WTC11 (cell line): ENCODE results near the gene COL4A2. TPM values are rescaled to one million over a fixed set of nuclear protein-coding genes. Genes with fewer than 3 reads are reported as not detected.

Source experiments
- ATAC-seq: fragments of 200-7000 bp; cut with Tn5 transposase; 2 replicates; pipeline ENCODE4 v1.10.0; 2021; ENCODE audit warnings: mild to moderate bottlenecking, moderate library complexity
- CTCF ChIA-PET: fragments of 300-600 bp; sonication (Branson Sonifier 250); formaldehyde crosslinking; loops from one replicate; lab custom pipeline; 2021; ENCODE audit warnings: antibody characterized with exemption; lab: Charles Lee
- POLR2A ChIA-PET: fragments of 350-600 bp; sonication (Branson Sonifier 250); formaldehyde crosslinking; loops from one replicate; lab custom pipeline; 2021; ENCODE audit warnings: antibody characterized with exemption; lab: Charles Lee
- DNase-seq: peaks from one replicate; pipeline ENCODE4 v3.0.0; 2021; ENCODE audit warnings: low spot score
- H3K27ac Mint-ChIP-seq: 2 replicates; pipeline ENCODE4 v1.8.0; 2021; ENCODE audit warnings: mixed read lengths
- H3K27me3 Mint-ChIP-seq: 2 replicates; pipeline ENCODE4 v1.8.0; 2021; ENCODE audit warnings: low read depth, mild to moderate bottlenecking, moderate library complexity, mixed read lengths
- H3K36me3 Mint-ChIP-seq: 2 replicates; pipeline ENCODE4 v1.8.0; 2021; ENCODE audit warnings: mixed read lengths
- H3K4me1 Mint-ChIP-seq: 2 replicates; pipeline ENCODE4 v1.8.0; 2022; ENCODE audit warnings: mixed read lengths
- H3K4me3 Mint-ChIP-seq: 2 replicates; pipeline ENCODE4 v1.8.0; 2021; ENCODE audit warnings: mild to moderate bottlenecking, moderate library complexity, mixed read lengths
- H3K9me3 Mint-ChIP-seq: 2 replicates; pipeline ENCODE4 v1.8.0; 2021; ENCODE audit warnings: mixed read lengths
- AFF4 ChIP-seq: sonication (generic); formaldehyde crosslinking; IDR thresholded peaks from 2 replicates; pipeline ENCODE4 v1.8.1; 2023; ENCODE audit warnings: mild to moderate bottlenecking, missing genetic modification reagents, borderline replicate concordance
- E2F1 ChIP-seq: sonication (generic); formaldehyde crosslinking; IDR thresholded peaks from 2 replicates; pipeline ENCODE4 v1.8.0; 2022; ENCODE audit warnings: mild to moderate bottlenecking, missing genetic modification reagents
- ETV6 ChIP-seq: sonication (generic); formaldehyde crosslinking; IDR thresholded peaks from 2 replicates; pipeline ENCODE4 v1.8.1; 2022; ENCODE audit warnings: mild to moderate bottlenecking, missing genetic modification reagents
- JUN ChIP-seq: sonication (generic); formaldehyde crosslinking; IDR thresholded peaks from 2 replicates; pipeline ENCODE4 v1.8.0; 2023; ENCODE audit warnings: mild to moderate bottlenecking, missing genetic modification reagents
- MXD4 ChIP-seq: fragments of 250-450 bp; sonication (Bioruptor Pico); IDR thresholded peaks from 2 replicates; pipeline ENCODE4 v1.8.0; 2021; ENCODE audit warnings: mild to moderate bottlenecking, moderate library complexity, borderline replicate concordance
- MYBL2 ChIP-seq: sonication (generic); formaldehyde crosslinking; IDR thresholded peaks from 2 replicates; pipeline ENCODE4 v1.8.1; 2023; ENCODE audit warnings: mild to moderate bottlenecking, moderate library complexity, missing genetic modification reagents
- SMAD4 ChIP-seq: sonication (generic); formaldehyde crosslinking; IDR thresholded peaks from 2 replicates; pipeline ENCODE4 v1.8.0; 2022; ENCODE audit warnings: mild to moderate bottlenecking, missing genetic modification reagents
- USF1 ChIP-seq: sonication (generic); formaldehyde crosslinking; IDR thresholded peaks from 2 replicates; pipeline ENCODE4 v1.8.0; 2022; ENCODE audit warnings: mild to moderate bottlenecking, missing genetic modification reagents
- ZNF121 ChIP-seq: sonication (generic); formaldehyde crosslinking; IDR thresholded peaks from 2 replicates; pipeline ENCODE4 v1.8.0; 2023; ENCODE audit warnings: missing genetic modification reagents
- ZNF232 ChIP-seq: sonication (generic); formaldehyde crosslinking; IDR thresholded peaks from 2 replicates; pipeline ENCODE4 v1.8.0; 2022; ENCODE audit warnings: mild to moderate bottlenecking, missing genetic modification reagents
- ZNF263 ChIP-seq: sonication (generic); formaldehyde crosslinking; IDR thresholded peaks from 2 replicates; pipeline ENCODE4 v1.8.1; 2022; ENCODE audit warnings: low read depth, mild to moderate bottlenecking, moderate library complexity, missing genetic modification reagents
- ZNF396 ChIP-seq: fragments of 250-450 bp; sonication (Bioruptor Pico); IDR thresholded peaks from 2 replicates; pipeline ENCODE4 v1.8.0; 2021; ENCODE audit warnings: mild to moderate bottlenecking, moderate library complexity, borderline replicate concordance
- ZNF416 ChIP-seq: fragments of 250-450 bp; sonication (Bioruptor Pico); IDR thresholded peaks from 2 replicates; pipeline ENCODE4 v1.9.0; 2021; ENCODE audit warnings: mild to moderate bottlenecking, inconsistent platforms
- ZNF425 ChIP-seq: fragments of 250-450 bp; sonication (Bioruptor Pico); conservative IDR thresholded peaks from 2 replicates; pipeline ENCODE4 v1.9.0; 2021; ENCODE audit warnings: mild to moderate bottlenecking
- ZNF671 ChIP-seq: fragments of 250-450 bp; sonication (Bioruptor Pico); IDR thresholded peaks from 2 replicates; pipeline ENCODE4 v1.8.0; 2021; ENCODE audit warnings: mild to moderate bottlenecking
- total RNA-seq: library from RNA; stranded (reverse); gene quantifications from 3 replicates; pipeline ENCODE4 v1.2.3, GENCODE V29; 2021
- TF ChIP-seq, protein P1 (sequence below): sonication (generic); formaldehyde crosslinking; IDR thresholded peaks from 2 replicates; pipeline ENCODE4 v1.8.1; 2023; ENCODE audit warnings: mild to moderate bottlenecking, missing genetic modification reagents
- TF ChIP-seq, protein P2 (sequence below): fragments of 250-450 bp; sonication (Bioruptor Pico); IDR thresholded peaks from 2 replicates; pipeline ENCODE4 v1.9.0; 2021; ENCODE audit warnings: mild to moderate bottlenecking, borderline replicate concordance
- TF ChIP-seq, protein P3 (sequence below): sonication (generic); formaldehyde crosslinking; IDR thresholded peaks from 2 replicates; pipeline ENCODE4 v1.8.1; 2022; ENCODE audit warnings: mild to moderate bottlenecking, moderate library complexity, missing genetic modification reagents

COL4A2 gene
- total RNA-seq, 1 experiment from 2014 or later: 109 TPM

- TF ChIP-seq AFF4: no peak
- TF ChIP-seq, protein P1, sequence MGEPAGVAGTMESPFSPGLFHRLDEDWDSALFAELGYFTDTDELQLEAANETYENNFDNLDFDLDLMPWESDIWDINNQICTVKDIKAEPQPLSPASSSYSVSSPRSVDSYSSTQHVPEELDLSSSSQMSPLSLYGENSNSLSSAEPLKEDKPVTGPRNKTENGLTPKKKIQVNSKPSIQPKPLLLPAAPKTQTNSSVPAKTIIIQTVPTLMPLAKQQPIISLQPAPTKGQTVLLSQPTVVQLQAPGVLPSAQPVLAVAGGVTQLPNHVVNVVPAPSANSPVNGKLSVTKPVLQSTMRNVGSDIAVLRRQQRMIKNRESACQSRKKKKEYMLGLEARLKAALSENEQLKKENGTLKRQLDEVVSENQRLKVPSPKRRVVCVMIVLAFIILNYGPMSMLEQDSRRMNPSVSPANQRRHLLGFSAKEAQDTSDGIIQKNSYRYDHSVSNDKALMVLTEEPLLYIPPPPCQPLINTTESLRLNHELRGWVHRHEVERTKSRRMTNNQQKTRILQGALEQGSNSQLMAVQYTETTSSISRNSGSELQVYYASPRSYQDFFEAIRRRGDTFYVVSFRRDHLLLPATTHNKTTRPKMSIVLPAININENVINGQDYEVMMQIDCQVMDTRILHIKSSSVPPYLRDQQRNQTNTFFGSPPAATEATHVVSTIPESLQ (CRISPR knock-in tag): no peak
- no peak for TF ChIP-seq ZNF396 (CRISPR knock-in tag)
- TF ChIP-seq ZNF121 (CRISPR knock-in tag): no peak
- no peak for TF ChIP-seq USF1 (CRISPR knock-in tag)
- no peak for TF ChIP-seq MYBL2
- TF ChIP-seq, protein P2, sequence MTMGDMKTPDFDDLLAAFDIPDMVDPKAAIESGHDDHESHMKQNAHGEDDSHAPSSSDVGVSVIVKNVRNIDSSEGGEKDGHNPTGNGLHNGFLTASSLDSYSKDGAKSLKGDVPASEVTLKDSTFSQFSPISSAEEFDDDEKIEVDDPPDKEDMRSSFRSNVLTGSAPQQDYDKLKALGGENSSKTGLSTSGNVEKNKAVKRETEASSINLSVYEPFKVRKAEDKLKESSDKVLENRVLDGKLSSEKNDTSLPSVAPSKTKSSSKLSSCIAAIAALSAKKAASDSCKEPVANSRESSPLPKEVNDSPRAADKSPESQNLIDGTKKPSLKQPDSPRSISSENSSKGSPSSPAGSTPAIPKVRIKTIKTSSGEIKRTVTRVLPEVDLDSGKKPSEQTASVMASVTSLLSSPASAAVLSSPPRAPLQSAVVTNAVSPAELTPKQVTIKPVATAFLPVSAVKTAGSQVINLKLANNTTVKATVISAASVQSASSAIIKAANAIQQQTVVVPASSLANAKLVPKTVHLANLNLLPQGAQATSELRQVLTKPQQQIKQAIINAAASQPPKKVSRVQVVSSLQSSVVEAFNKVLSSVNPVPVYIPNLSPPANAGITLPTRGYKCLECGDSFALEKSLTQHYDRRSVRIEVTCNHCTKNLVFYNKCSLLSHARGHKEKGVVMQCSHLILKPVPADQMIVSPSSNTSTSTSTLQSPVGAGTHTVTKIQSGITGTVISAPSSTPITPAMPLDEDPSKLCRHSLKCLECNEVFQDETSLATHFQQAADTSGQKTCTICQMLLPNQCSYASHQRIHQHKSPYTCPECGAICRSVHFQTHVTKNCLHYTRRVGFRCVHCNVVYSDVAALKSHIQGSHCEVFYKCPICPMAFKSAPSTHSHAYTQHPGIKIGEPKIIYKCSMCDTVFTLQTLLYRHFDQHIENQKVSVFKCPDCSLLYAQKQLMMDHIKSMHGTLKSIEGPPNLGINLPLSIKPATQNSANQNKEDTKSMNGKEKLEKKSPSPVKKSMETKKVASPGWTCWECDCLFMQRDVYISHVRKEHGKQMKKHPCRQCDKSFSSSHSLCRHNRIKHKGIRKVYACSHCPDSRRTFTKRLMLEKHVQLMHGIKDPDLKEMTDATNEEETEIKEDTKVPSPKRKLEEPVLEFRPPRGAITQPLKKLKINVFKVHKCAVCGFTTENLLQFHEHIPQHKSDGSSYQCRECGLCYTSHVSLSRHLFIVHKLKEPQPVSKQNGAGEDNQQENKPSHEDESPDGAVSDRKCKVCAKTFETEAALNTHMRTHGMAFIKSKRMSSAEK (CRISPR knock-in tag): no peak
- no peak for TF ChIP-seq E2F1 (CRISPR knock-in tag)
- TF ChIP-seq, protein P3, sequence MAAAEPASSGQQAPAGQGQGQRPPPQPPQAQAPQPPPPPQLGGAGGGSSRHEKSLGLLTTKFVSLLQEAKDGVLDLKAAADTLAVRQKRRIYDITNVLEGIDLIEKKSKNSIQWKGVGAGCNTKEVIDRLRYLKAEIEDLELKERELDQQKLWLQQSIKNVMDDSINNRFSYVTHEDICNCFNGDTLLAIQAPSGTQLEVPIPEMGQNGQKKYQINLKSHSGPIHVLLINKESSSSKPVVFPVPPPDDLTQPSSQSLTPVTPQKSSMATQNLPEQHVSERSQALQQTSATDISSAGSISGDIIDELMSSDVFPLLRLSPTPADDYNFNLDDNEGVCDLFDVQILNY (CRISPR knock-in tag): no peak
- TF ChIP-seq, all 79 proteins: peak for 0
Observed at GRCh38 chr13:110419381-110419791, 112.3 kb downstream of the COL4A2 start (continued).

DNA sequence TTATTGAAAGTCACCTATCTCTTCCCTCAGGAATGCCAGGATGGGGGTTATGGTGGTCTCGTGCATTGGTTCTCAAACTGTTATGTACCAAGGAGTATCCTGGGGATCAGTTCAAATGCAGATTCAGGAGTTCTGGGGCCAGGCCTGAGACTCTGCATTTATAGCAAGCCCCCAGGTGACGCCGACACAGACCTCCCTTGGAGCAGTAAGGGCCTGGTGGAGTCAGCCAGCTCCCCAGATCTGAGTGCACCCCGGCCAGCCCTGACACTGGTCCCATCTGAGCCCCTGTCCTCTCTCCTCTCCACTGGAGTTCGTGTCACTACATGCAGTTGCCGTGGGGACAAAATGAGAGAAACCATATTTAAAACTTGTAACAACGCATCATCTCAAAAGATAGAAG lies 112.9 kb downstream of the COL4A2 start:
- ATAC-seq: no peak
- H3K27ac Mint-ChIP-seq: no peak overlapping the region
- ChIA-PET CTCF (no interaction called here), POLR2A (no interaction called here)
- H3K27me3 Mint-ChIP-seq: no peaks in the 10 kb centered on the region
- H3K36me3 Mint-ChIP-seq: no peaks in the 10 kb centered on the region
- H3K4me1 Mint-ChIP-seq: peaks cover 10% of the 10 kb centered on the region
- H3K4me3 Mint-ChIP-seq: no peak overlapping the region
- no peak for TF ChIP-seq ETV6 (CRISPR knock-in tag)
- TF ChIP-seq ZNF425: no peak
- no peak for TF ChIP-seq ZNF671
- TF ChIP-seq JUN (CRISPR knock-in tag): no peak
- TF ChIP-seq, protein P3 (CRISPR knock-in tag): no peak
- no peak for TF ChIP-seq ZNF232 (CRISPR knock-in tag)
- no peak for TF ChIP-seq ZNF263 (CRISPR knock-in tag)
- TF ChIP-seq MXD4 (CRISPR knock-in tag): no peak
- no peak for TF ChIP-seq SMAD4 (CRISPR knock-in tag)
- TF ChIP-seq ZNF416 (CRISPR knock-in tag): no peak
- TF ChIP-seq, all 79 proteins: peak for 0
- no peak for DNase-seq
- H3K9me3 Mint-ChIP-seq: no peaks in the 10 kb centered on the region
